CD4-positive, alpha-beta T cell (primary cell): ENCODE results near the gene RNF4. TPM values are rescaled to one million over a fixed set of nuclear protein-coding genes. Genes with fewer than 3 reads are reported as not detected.
"Not testable (repeated sequence)": the region's sequence is repeated elsewhere in the genome, so short reads cannot be mapped to it uniquely, and the experiment has no call there.

Source experiments
- ATAC-seq: fragments of 200-7000 bp; cut with Tn5 transposase; one replicate; pipeline ENCODE4 v1.10.0; 2022; ENCODE audit warnings: mild to moderate bottlenecking; ENCODE audit not compliant: poor library complexity
- CTCF ChIA-PET: fragments of 350-600 bp; sonication (Branson Sonifier 250); formaldehyde crosslinking; loops from one replicate; lab custom pipeline; 2021; ENCODE audit warnings: antibody characterized with exemption, inconsistent platforms; lab: Charles Lee
- POLR2A ChIA-PET: fragments of 350-600 bp; sonication (Branson Sonifier 250); formaldehyde crosslinking; loops from one replicate; lab custom pipeline; 2021; ENCODE audit warnings: antibody characterized with exemption, inconsistent platforms; lab: Charles Lee
- DNase-seq, 14 experiments: peaks; one replicate each; pipeline ENCODE4 v3.0.0-alpha.2; 2013 to 2020; ENCODE audit warnings: mixed read lengths in 2 of 14
- H3K27ac ChIP-seq, 2 donors: one replicate each; pipeline versions ENCODE4 v1.5.1 to v1.7.0; 2013; ENCODE audit warnings: low read length in 2 of 2, low read depth in 1 of 2, mild to moderate bottlenecking in 1 of 2
- H3K27me3 ChIP-seq, 2 experiments: 1 replicate in 1 of 2; 2 replicates in 1 of 2; pipeline versions ENCODE4 v1.6.1 to v1.7.0; 2013; ENCODE audit warnings: low read length in 2 of 2, control low read depth in 1 of 2, mild to moderate bottlenecking in 1 of 2, moderate library complexity in 1 of 2; ENCODE audit not compliant: insufficient read depth in 2 of 2, control insufficient read depth in 1 of 2
- H3K36me3 ChIP-seq: one replicate; pipeline ENCODE4 v1.6.1; 2013; ENCODE audit warnings: low read length, control low read depth; ENCODE audit not compliant: insufficient read depth
- H3K4me1 ChIP-seq: one replicate; pipeline ENCODE4 v1.6.1; 2013; ENCODE audit warnings: low read length, control low read depth; ENCODE audit not compliant: insufficient read depth
- H3K4me3 ChIP-seq: one replicate; pipeline ENCODE4 v1.5.1; 2013; ENCODE audit warnings: mild to moderate bottlenecking, low read length, moderate library complexity
- H3K9me3 ChIP-seq, 2 experiments: 1 replicate in 1 of 2; 2 replicates in 1 of 2; pipeline versions ENCODE4 v1.6.1 to v1.7.0; 2013; ENCODE audit warnings: low read length in 2 of 2, mild to moderate bottlenecking in 2 of 2, control low read depth in 1 of 2, moderate library complexity in 1 of 2; ENCODE audit not compliant: control insufficient read depth in 1 of 2, insufficient read depth in 1 of 2
- H3K27ac Mint-ChIP-seq: one replicate; pipeline ENCODE4 v1.8.0; 2020; ENCODE audit warnings: mixed read lengths
- H3K27me3 Mint-ChIP-seq: one replicate; pipeline ENCODE4 v1.8.0; 2021; ENCODE audit warnings: mixed read lengths
- H3K36me3 Mint-ChIP-seq: one replicate; pipeline ENCODE4 v1.8.0; 2021; ENCODE audit warnings: low read depth, mixed read lengths
- H3K4me1 Mint-ChIP-seq: one replicate; pipeline ENCODE4 v1.8.0; 2021; ENCODE audit warnings: low read depth, mixed read lengths
- H3K4me3 Mint-ChIP-seq: one replicate; pipeline ENCODE4 v1.8.0; 2020; ENCODE audit warnings: mild to moderate bottlenecking, mixed read lengths
- H3K9me3 Mint-ChIP-seq: one replicate; pipeline ENCODE4 v1.8.0; 2020; ENCODE audit warnings: mixed read lengths
- CTCF ChIP-seq: fragments of 200-600 bp; IDR thresholded peaks from one replicate; pipeline ENCODE4 v1.8.0; 2022; ENCODE audit warnings: antibody characterized with exemption, mild to moderate bottlenecking
- intact Hi-C, 2 experiments: fragments of 100-400 bp; cut with DNase I in 1 of 2; cut with micrococcal nuclease in 1 of 2; formaldehyde crosslinking; loops; one replicate each; pipeline versions ENCODE4 v1.15.1 to v1.9.0; 2023 to 2025; cut with DNase I, micrococcal nuclease
- total RNA-seq, 174 experiments: library from RNA in 2 of 174; stranded (reverse) in 2 of 174; gene quantifications; one replicate each; pipeline ENCODE4 v1.2.3 and lab custom pipeline; 2021 to 2026

RNF4 gene
- total RNA-seq, 2 experiments from 2014 or later = 106 to 109 TPM

GRCh38 chr4:2427383-2428334 lies 41.2 kb upstream of the RNF4 start:
- H3K4me3 ChIP-seq = no peak overlapping the region
- ChIA-PET CTCF (interaction anchor here (1.1 to 1.2 kb wide), 2 partner anchors 9 to 14 kb away, joined by 3 read pairs; partner anchors contain the start of genes CFAP99 and ZFYVE28), POLR2A (interaction anchor here (0.6 kb wide), 1 partner anchor 37 kb away, joined by 3 read pairs; no protein-coding TSS in a partner anchor)
- Mint-ChIP-seq H3K36me3 (no peaks in the 10 kb centered on the region), H3K27ac (no peak overlapping the region), H3K27me3 (peaks cover 10% of the 10 kb centered on the region), H3K4me1 (no peaks in the 10 kb centered on the region), H3K9me3 (no peaks in the 10 kb centered on the region), H3K4me3 (no peak overlapping the region)
- DNase-seq (no peak), ATAC-seq (no peak)
- no peaks in the 10 kb centered on the region for H3K4me1 ChIP-seq
- no peak for TF ChIP-seq CTCF
- no peaks in the 10 kb centered on the region for H3K9me3 ChIP-seq
- no peaks in the 10 kb centered on the region for H3K27me3 ChIP-seq
- no peak overlapping the region for H3K27ac ChIP-seq
- H3K36me3 ChIP-seq = no peaks in the 10 kb centered on the region
- intact Hi-C loops = no loop called here

- intact Hi-C loops = no loop called here
- peaks cover 10% of the 10 kb centered on the region for H3K27me3 Mint-ChIP-seq
- H3K4me3 Mint-ChIP-seq = no peak overlapping the region
- ChIA-PET POLR2A (interaction anchor here (0.6 kb wide), 1 partner anchor 36 kb away, joined by 3 read pairs; no protein-coding TSS in a partner anchor), CTCF (no interaction called here)
- H3K9me3 Mint-ChIP-seq = no peaks in the 10 kb centered on the region
- ATAC-seq = no peak
- H3K27me3 ChIP-seq = no peaks in the 10 kb centered on the region
- no peaks in the 10 kb centered on the region for H3K4me1 Mint-ChIP-seq
- no peak overlapping the region for H3K27ac ChIP-seq
- H3K4me3 ChIP-seq = no peak overlapping the region
- H3K27ac Mint-ChIP-seq = no peak overlapping the region
- H3K36me3 ChIP-seq = no peaks in the 10 kb centered on the region
- no peak for TF ChIP-seq CTCF
- no peak for DNase-seq
- no peaks in the 10 kb centered on the region for H3K36me3 Mint-ChIP-seq
- H3K9me3 ChIP-seq = no peaks in the 10 kb centered on the region
- no peaks in the 10 kb centered on the region for H3K4me1 ChIP-seq
These were observed 40.3 kb upstream of the RNF4 start for GRCh38 chr4:2428496-2429213.

- CTCF ChIA-PET, H3K4me3 Mint-ChIP-seq, H3K27me3 ChIP-seq, H3K4me3 ChIP-seq, H3K27ac Mint-ChIP-seq, H3K9me3 ChIP-seq, H3K27me3 Mint-ChIP-seq, H3K4me1 ChIP-seq, H3K4me1 Mint-ChIP-seq, intact Hi-C loops, H3K27ac ChIP-seq, ATAC-seq, POLR2A ChIA-PET, H3K36me3 Mint-ChIP-seq, H3K36me3 ChIP-seq, H3K9me3 Mint-ChIP-seq, DNase-seq: not testable (repeated sequence)
These were observed 38.8 kb upstream of the RNF4 start for GRCh38 chr4:2429945-2430757.
